CD4-positive, CD25-positive, alpha-beta regulatory T cell (primary cell): ENCODE data around the gene MAST3. TPM values are rescaled to one million over a fixed set of nuclear protein-coding genes. Genes with fewer than 3 reads are reported as not detected.

Source experiments
- ATAC-seq, 2 donors: fragments of 150-1000 bp; cut with Tn5 transposase; one replicate each; pipeline ENCODE4 v1.10.0; 2021; ENCODE audit warnings: low read depth in 2 of 2, moderate number of reproducible peaks in 2 of 2, moderate library complexity in 1 of 2
- DNase-seq, 3 donors: peaks; one replicate each; pipeline versions ENCODE4 v3.0.0 to v3.0.0-alpha.2; 2012 to 2022; ENCODE audit warnings: mixed read lengths in 1 of 3
- H3K27ac ChIP-seq: one replicate; pipeline ENCODE4 v1.7.0; 2013; ENCODE audit warnings: mild to moderate bottlenecking, low read length; ENCODE audit not compliant: insufficient read depth, poor library complexity, severe bottlenecking
- H3K27me3 ChIP-seq: one replicate; pipeline ENCODE4 v1.7.0; 2013; ENCODE audit warnings: low read length; ENCODE audit not compliant: control insufficient read depth, insufficient read depth
- H3K36me3 ChIP-seq: one replicate; pipeline ENCODE4 v1.7.0; 2013; ENCODE audit warnings: mild to moderate bottlenecking, low read length, moderate library complexity; ENCODE audit not compliant: control insufficient read depth, insufficient read depth
- H3K4me1 ChIP-seq: 2 replicates; pipeline ENCODE4 v1.7.0; 2013; ENCODE audit warnings: mild to moderate bottlenecking, low read length; ENCODE audit not compliant: insufficient read depth, control insufficient read depth, poor library complexity, severe bottlenecking
- H3K4me3 ChIP-seq: one replicate; pipeline ENCODE4 v1.7.0; 2013; ENCODE audit warnings: low read depth, mild to moderate bottlenecking, low read length, moderate library complexity
- H3K9me3 ChIP-seq, 2 experiments: 1 replicate in 1 of 2; 2 replicates in 1 of 2; pipeline ENCODE4 v1.7.0; 2013; ENCODE audit warnings: low read length in 2 of 2, mild to moderate bottlenecking in 1 of 2, moderate library complexity in 1 of 2; ENCODE audit not compliant: control insufficient read depth in 2 of 2
- H3K27ac Mint-ChIP-seq, 3 donors: one replicate each; pipeline ENCODE4 v1.8.0; 2020 to 2022; ENCODE audit warnings: mild to moderate bottlenecking in 3 of 3, mixed read lengths in 3 of 3, moderate library complexity in 2 of 3
- H3K27me3 Mint-ChIP-seq: one replicate; pipeline ENCODE4 v1.8.0; 2022; ENCODE audit warnings: mild to moderate bottlenecking, mixed read lengths
- H3K36me3 Mint-ChIP-seq: one replicate; pipeline ENCODE4 v1.8.0; 2020; ENCODE audit warnings: mixed read lengths
- H3K4me1 Mint-ChIP-seq, 4 donors: one replicate each; pipeline ENCODE4 v1.8.0; 2020 to 2022; ENCODE audit warnings: mixed read lengths in 4 of 4, mild to moderate bottlenecking in 1 of 4
- H3K4me3 Mint-ChIP-seq, 4 donors: one replicate each; pipeline ENCODE4 v1.8.0; 2020 to 2022; ENCODE audit warnings: mild to moderate bottlenecking in 4 of 4, mixed read lengths in 4 of 4, moderate library complexity in 3 of 4
- H3K9me3 Mint-ChIP-seq, 7 donors: one replicate each; pipeline ENCODE4 v1.8.0; 2020 to 2022; ENCODE audit warnings: mixed read lengths in 7 of 7, mild to moderate bottlenecking in 3 of 7, moderate library complexity in 2 of 7
- polyA plus RNA-seq, 4 donors: library from polyadenylated mRNA; unstranded; fragments of 300-500 nt; fragmentation: Illumina TruSeq; gene quantifications; one replicate each; pipeline ENCODE4 v1.2.3, GENCODE V29; 2021
- total RNA-seq: library from RNA; stranded (reverse); gene quantifications from one replicate; pipeline ENCODE4 v1.2.3, GENCODE V29; 2022

MAST3 gene
- total and polyA plus RNA-seq, 5 donors from 2014 or later: 8.1 to 45.9 (median 8.7) TPM

- H3K4me1 ChIP-seq: peaks cover 5% of the 10 kb centered on the region
- Mint-ChIP-seq H3K9me3 (no peaks in the 10 kb centered on the region), H3K4me1 (peaks cover 0 to 13% (median 6%) of the 10 kb centered on the region in 4 donors), H3K27ac (no peak overlapping the region), H3K27me3 (no peaks in the 10 kb centered on the region), H3K36me3 (peaks cover 17% of the 10 kb centered on the region), H3K4me3 (no peak overlapping the region)
- no peaks in the 10 kb centered on the region for H3K27me3 ChIP-seq
- no peak overlapping the region for H3K4me3 ChIP-seq
- H3K27ac ChIP-seq: no peak overlapping the region
- peaks cover 38% of the 10 kb centered on the region for H3K36me3 ChIP-seq
- DNase-seq (no peak), ATAC-seq (no peak)
- H3K9me3 ChIP-seq: no peaks in the 10 kb centered on the region
These were observed 27.4 kb upstream of the MAST3 start for GRCh38 chr19:18070181-18070580.

- peaks cover 5% of the 10 kb centered on the region for H3K4me1 ChIP-seq
- H3K9me3 ChIP-seq: no peaks in the 10 kb centered on the region
- H3K36me3 ChIP-seq: peaks cover 51% of the 10 kb centered on the region
- no peaks in the 10 kb centered on the region for H3K27me3 ChIP-seq
- Mint-ChIP-seq H3K4me3 (no peak overlapping the region), H3K36me3 (peaks cover 12% of the 10 kb centered on the region), H3K27me3 (no peaks in the 10 kb centered on the region), H3K9me3 (no peaks in the 10 kb centered on the region), H3K4me1 (peaks cover 0 to 13% (median 6%) of the 10 kb centered on the region in 4 donors), H3K27ac (no peak overlapping the region)
- no peak for ATAC-seq
- no peak for DNase-seq
- no peak overlapping the region for H3K27ac ChIP-seq
- no peak overlapping the region for H3K4me3 ChIP-seq
These were observed 25.2 kb upstream of the MAST3 start for GRCh38 chr19:18072335-18072734.

- H3K4me3 Mint-ChIP-seq: no peak overlapping the region
These were observed 24.4 kb upstream of the MAST3 start for GRCh38 chr19:18073197-18073596.

GRCh38 chr19:18074192-18074591 is 23.4 kb upstream of the MAST3 start:
- Histone ChIP-seq H3K27ac (no peak overlapping the region), H3K36me3 (peaks cover 61% of the 10 kb centered on the region), H3K9me3 (no peaks in the 10 kb centered on the region), H3K27me3 (no peaks in the 10 kb centered on the region), H3K4me3 (no peak overlapping the region), H3K4me1 (peaks cover 5% of the 10 kb centered on the region)
- no peak for DNase-seq
- Mint-ChIP-seq H3K4me1 (peaks cover 0 to 13% (median 6%) of the 10 kb centered on the region in 4 donors), H3K4me3 (no peak overlapping the region), H3K27ac (no peak overlapping the region), H3K36me3 (peaks cover 16% of the 10 kb centered on the region), H3K27me3 (no peaks in the 10 kb centered on the region), H3K9me3 (no peaks in the 10 kb centered on the region)
- no peak for ATAC-seq

More at GRCh38 chr19:18073197-18073596, 24.4 kb upstream of the MAST3 start:
- Mint-ChIP-seq H3K27ac (peak overlapping the region; percentile 9 to 89 (median 20)), H3K4me1 (peaks cover 0 to 13% (median 6%) of the 10 kb centered on the region in 4 donors), H3K27me3 (no peaks in the 10 kb centered on the region), H3K36me3 (peaks cover 16% of the 10 kb centered on the region), H3K9me3 (no peaks in the 10 kb centered on the region)
- Histone ChIP-seq H3K27me3 (no peaks in the 10 kb centered on the region), H3K9me3 (no peaks in the 10 kb centered on the region), H3K36me3 (peaks cover 59% of the 10 kb centered on the region), H3K4me1 (peaks cover 5% of the 10 kb centered on the region), H3K4me3 (no peak overlapping the region), H3K27ac (no peak overlapping the region)
- ATAC-seq (peak in 1 of 2 donors; percentile 34), DNase-seq (peak in 1 of 3 donors; percentile 35)

GRCh38 chr19:18083929-18084684 is 13.5 kb upstream of the MAST3 start:
- peak overlapping the region in 1 of 3 donors; percentile 74 for H3K27ac Mint-ChIP-seq

GRCh38 chr19:18085702-18086457 is 11.7 kb upstream of the MAST3 start:
- H3K4me1 ChIP-seq: peaks cover 66% of the 10 kb centered on the region
- peak overlapping the region; percentile 92 for H3K4me3 ChIP-seq
- Mint-ChIP-seq H3K27ac (peak overlapping the region; percentile 96 to 99 (median 98)), H3K27me3 (no peaks in the 10 kb centered on the region), H3K9me3 (peaks cover 0 to 3% (median 0%) of the 10 kb centered on the region in 7 donors), H3K4me3 (peak overlapping the region; percentile 94 to 100 (median 96)), H3K36me3 (peaks cover 19% of the 10 kb centered on the region), H3K4me1 (peaks cover 12 to 78% (median 30%) of the 10 kb centered on the region in 4 donors)
- H3K9me3 ChIP-seq: no peaks in the 10 kb centered on the region
- H3K36me3 ChIP-seq: peaks cover 12% of the 10 kb centered on the region
- ATAC-seq (no peak), DNase-seq (no peak)
- no peaks in the 10 kb centered on the region for H3K27me3 ChIP-seq
- peak overlapping the region; percentile 86 for H3K27ac ChIP-seq

More at GRCh38 chr19:18083929-18084684, 13.5 kb upstream of the MAST3 start:
- Histone ChIP-seq H3K27ac (no peak overlapping the region), H3K4me3 (peak overlapping the region; percentile 49), H3K4me1 (peaks cover 49% of the 10 kb centered on the region), H3K27me3 (no peaks in the 10 kb centered on the region), H3K36me3 (peaks cover 26% of the 10 kb centered on the region), H3K9me3 (no peaks in the 10 kb centered on the region)
- peaks cover 26% of the 10 kb centered on the region for H3K36me3 Mint-ChIP-seq
- peaks cover 10 to 60% (median 22%) of the 10 kb centered on the region in 4 donors for H3K4me1 Mint-ChIP-seq
- H3K9me3 Mint-ChIP-seq: peaks cover 0 to 3% (median 0%) of the 10 kb centered on the region in 7 donors
- peak overlapping the region in 3 of 4 donors; percentile 8 to 99 (median 65) for H3K4me3 Mint-ChIP-seq
- no peak for DNase-seq
- H3K27me3 Mint-ChIP-seq: no peaks in the 10 kb centered on the region
- ATAC-seq: no peak

- Histone ChIP-seq H3K4me1 (peaks cover 74% of the 10 kb centered on the region), H3K9me3 (no peaks in the 10 kb centered on the region), H3K27me3 (no peaks in the 10 kb centered on the region), H3K4me3 (peak within 1 kb of the TSS; percentile 92), H3K36me3 (peaks cover 11% of the 10 kb centered on the region), H3K27ac (peak within 1 kb of the TSS; percentile 86)
- no peaks in the 10 kb centered on the region for H3K27me3 Mint-ChIP-seq
- ATAC-seq (peak; percentile 61 to 69), DNase-seq (peak; percentile 52 to 85 (median 68))
- H3K27ac Mint-ChIP-seq: peak within 1 kb of the TSS; percentile 96 to 99 (median 98)
- peak within 1 kb of the TSS; percentile 94 to 100 (median 96) for H3K4me3 Mint-ChIP-seq
- peaks cover 19% of the 10 kb centered on the region for H3K36me3 Mint-ChIP-seq
- peaks cover 18 to 85% (median 36%) of the 10 kb centered on the region in 4 donors for H3K4me1 Mint-ChIP-seq
- peaks cover 0 to 3% (median 0%) of the 10 kb centered on the region in 7 donors for H3K9me3 Mint-ChIP-seq
These were observed 10.9 kb upstream of the MAST3 start, which contains the start of gene IL12RB1 for GRCh38 chr19:18086590-18087138. Gene IL12RB1, minus strand, starts transcription at chr19:18086934. Its CDS starts 111 bp downstream, at chr19:18086823.
